Posterior vena cava (tissue), 2 donors: ENCODE data around the gene GPS2. TPM values are rescaled to one million over a fixed set of nuclear protein-coding genes. Genes with fewer than 3 reads are reported as not detected.
"Not testable (repeated sequence)": the region's sequence is repeated elsewhere in the genome, so short reads cannot be mapped to it uniquely, and the experiment has no call there.

ENCODE experiments used
- DNase-seq: peaks from one replicate; pipeline ENCODE4 v3.0.0-alpha.2; 2020; ENCODE audit warnings: low spot score
- intact Hi-C, 2 donors: fragments of 100-400 bp; cut with DNase I; formaldehyde crosslinking; loops; one replicate each; pipeline versions ENCODE4 v1.14.1 to v1.14.2; 2022 to 2023
- total RNA-seq, 2 donors: library from RNA; stranded (reverse); fragmentation: NEBNext Ultra II Directional; extraction: Animal tissue kit (Norgen Biotek cat#: 25700); gene quantifications; one replicate each; pipeline ENCODE4 v1.2.1, GENCODE V29; 2021
- donor health status: DM: yes; HTN: yes; CAD: no.
- donor health status: DM: yes; HTN: yes; CAD: no.

Gene GPS2
- total RNA-seq, 2 donors from 2014 or later = 47.0 to 47.9 TPM

DNA sequence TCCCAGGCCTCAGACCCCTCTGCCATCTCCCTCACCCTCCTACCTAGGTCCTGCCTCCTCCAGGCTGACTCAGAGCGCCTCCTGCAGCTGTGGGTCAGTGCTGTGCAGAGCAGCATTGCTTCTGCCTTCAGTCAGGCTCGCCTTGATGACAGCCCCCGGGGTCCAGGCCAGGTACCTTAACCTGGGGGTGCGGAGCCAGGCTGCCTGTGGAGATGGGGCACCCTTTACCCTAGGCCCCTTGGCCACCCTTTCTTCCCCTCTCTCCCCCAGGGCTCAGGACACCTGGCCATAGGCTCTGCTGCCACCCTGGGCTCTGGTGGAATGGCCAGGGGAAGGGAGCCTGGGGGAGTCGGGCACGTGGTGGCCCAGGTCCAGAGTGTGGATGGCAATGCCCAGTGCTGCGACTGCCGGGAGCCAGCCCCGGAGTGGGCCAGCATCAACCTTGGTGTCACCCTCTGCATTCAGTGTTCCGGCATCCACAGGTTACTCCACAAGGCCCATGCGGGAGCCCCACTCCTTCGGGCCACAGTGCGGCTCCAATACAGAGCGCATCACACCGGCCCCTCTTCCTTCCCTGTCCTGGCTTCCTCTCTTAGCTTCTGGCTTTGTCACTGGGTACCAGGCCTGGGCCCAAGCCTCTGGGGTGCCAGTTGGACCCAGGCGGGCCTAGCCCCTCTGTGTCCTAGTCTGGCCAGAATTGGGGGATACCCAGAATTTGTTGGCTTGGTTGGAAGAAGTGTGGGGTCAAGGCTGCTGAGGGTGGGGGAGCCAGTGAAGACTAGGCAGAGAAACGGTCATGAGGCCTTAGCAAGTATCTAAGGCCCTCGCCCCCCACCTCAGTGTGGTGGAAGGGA is 31.8 kb upstream of the GPS2 start:
- DNase-seq = no peak
- intact Hi-C loops = loop anchor here (5.0 to 10.0 kb wide), 2 partner anchors 52 to 95 kb away; partner anchors contain the start of genes CTDNEP1 (in 1 of the 2), ELP5 (in 1 of the 2) and YBX2 (in 1 of the 2)

DNA sequence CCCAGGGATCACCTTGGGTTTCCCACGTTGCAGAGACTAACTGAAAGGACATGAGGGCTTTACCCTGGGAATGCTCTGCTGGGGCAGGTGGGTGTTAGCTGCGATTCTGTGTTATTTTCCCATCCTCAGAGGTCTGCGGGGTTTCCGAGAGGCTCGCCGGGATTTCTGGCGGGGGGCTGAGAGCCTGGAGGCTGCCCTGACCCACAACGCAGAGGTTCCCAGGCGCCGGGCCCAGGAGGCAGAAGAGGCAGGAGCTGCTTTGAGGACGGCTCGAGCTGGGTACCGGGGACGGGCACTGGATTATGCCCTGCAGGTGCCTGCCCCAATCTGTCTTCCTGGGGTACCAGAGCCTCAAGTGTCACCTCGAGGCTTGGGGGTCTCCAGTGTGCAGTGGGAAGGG is 28.1 kb upstream of the GPS2 start:
- intact Hi-C loops = loop anchor here in 1 of 2 donors (10.0 kb wide), 1 partner anchor 48 kb away; the partner anchor contains the start of gene YBX2
- DNase-seq = no peak

DNA sequence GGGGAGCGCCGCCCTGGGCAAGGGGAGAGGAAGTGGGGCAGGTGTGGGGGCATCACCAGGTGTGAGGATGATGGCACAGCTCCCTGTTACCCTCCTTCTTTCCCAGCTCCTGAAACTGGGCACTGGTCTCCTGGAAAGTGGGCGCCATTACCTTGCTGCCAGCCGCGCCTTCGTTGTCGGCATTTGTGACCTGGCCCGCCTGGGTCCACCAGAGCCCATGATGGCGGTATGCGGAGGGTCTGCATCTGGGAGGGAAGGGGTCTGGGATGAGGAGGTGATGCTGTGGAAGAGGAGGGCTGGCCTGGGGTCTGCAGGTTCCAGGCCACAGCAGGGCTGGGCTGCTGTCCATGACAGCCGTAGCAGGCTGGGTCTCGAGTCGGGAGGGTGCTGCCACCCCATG is 26.7 kb upstream of the GPS2 start:
- no peak for DNase-seq
- intact Hi-C loops = loop anchor here in 1 of 2 donors (10.0 kb wide), 1 partner anchor 47 kb away; the partner anchor contains the start of gene YBX2

DNA sequence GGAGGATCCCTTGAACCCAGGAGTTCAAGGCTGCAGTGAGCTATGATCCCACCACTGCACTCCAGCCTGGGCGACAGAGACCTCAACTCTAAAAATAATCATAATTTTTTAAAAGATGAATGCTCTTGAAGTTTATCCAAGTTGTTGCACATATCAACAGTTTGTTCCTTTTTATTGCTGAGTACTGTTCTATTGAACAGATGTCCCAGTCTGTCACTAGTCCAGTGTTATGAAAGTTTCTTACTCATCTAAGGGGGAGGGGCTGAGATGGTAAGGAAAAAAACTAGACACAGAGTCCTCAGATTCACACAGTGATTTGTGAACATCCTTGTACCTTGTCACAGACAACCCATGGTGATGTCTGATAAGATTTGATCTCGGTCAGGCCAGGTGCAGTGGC is 25.0 kb upstream of the GPS2 start:
- no peak for DNase-seq
- intact Hi-C loops = loop anchor here in 1 of 2 donors (10.0 kb wide), 1 partner anchor 45 kb away; the partner anchor contains the start of gene YBX2

DNA sequence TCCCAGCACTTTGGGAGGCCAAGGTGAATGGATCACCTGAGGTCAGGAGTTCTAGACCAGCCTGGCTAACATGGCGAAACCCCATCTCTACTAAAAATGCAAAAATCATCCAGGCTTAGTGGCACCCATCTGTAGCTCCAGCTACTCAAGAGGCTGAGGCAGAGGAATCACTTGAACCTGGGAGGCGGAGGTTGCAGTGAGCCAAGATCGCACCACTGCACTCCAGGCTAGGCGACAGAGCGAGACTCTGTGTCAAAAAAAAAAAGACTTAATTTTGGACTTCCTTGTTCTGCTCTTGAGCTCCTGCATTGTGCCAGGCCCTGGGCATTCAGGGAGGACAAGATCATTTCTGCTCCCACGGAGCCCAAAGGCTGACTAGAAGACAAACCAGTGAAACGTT is 22.4 kb upstream of the GPS2 start:
- intact Hi-C loops, DNase-seq: not testable (repeated sequence)

DNA sequence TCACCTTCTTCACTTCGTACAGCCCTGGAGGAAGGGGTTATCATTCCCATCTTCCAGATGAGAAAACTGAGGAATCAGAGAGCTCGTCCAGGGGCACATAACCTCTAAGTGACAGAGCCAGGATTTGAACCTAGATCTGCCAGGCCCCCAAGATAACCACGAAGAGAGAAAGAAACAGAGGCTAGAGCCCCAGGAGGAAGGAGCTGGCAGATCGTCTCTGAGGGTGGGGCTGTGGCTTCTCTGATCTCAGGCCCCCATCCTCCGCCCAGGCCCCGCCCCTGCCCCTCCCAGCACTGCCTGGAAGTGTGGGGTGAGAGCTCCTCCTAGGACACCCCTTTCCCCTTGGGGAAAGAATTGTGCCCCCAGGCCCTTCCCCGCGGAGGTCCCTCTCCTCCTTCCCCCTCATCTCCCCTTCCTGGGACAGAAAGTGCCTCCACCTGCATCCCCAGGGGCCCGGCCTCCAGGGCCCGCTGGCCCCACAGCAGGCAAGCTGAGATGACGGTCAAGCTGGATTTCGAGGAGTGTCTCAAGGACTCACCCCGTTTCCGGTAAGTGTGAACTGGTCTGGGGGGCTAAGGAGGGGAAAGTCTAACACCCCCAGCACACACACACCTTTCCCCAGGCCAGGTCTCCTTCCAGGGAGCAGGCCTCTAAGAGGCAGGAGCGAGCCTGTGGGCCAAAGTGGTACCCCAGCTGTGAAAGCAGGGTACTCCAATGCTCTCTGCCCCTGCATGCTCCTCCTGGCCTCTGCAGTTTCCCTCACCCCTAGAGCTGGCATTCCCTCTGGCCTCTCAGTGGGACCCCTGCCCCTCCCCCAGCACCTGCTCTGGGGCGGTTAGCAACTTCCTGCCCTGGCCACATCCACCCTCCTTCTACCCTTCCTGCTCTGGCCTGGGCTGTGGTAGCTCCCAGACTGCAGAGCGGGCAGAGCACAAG is 21.3 kb upstream of the GPS2 start, which contains the start of gene ACAP1:
Gene ACAP1, plus strand, starts transcription at position 290 of the 936 bp plus-strand sequence. Its CDS starts 206 bp downstream, at position 496.
- no peak for DNase-seq
- intact Hi-C loops = no loop called here

- intact Hi-C loops, DNase-seq: not testable (repeated sequence)
These were observed 20.6 kb upstream of the GPS2 start for GRCh38 chr17:7335765-7336164.

DNA sequence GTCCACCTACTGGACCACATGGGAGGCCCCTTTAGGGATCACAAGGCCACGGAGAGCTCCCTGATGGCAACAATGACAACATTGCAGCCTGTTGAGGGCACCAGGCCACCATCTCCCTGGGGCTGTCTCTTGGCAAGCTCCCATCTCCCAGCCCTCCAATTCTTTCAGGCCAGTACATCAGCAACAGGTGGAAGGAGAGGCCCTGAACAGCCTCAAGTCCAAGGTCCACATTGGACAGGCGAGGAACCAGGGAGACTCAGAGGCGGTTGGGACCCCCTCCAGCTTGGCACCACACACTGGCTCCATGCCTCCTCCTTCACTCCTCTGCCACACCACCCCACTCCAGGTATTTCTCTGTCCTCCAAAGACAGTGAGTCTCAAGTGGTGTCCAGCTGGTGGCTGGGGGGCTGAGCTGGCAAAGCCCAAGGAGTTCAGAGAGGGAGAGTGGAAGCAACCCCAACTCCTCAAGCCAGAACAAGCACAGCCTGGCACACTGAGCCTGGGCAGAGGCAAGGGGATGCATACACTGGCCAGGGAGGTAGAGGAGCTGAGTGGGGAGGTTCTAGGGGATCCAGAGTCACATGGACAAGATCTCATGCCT is 19.9 kb upstream of the GPS2 start:
- no peak for DNase-seq
- intact Hi-C loops = no loop called here

GRCh38 chr17:7332600-7333069 is 17.5 kb upstream of the GPS2 start:
- intact Hi-C loops, DNase-seq: not testable (repeated sequence)

DNA sequence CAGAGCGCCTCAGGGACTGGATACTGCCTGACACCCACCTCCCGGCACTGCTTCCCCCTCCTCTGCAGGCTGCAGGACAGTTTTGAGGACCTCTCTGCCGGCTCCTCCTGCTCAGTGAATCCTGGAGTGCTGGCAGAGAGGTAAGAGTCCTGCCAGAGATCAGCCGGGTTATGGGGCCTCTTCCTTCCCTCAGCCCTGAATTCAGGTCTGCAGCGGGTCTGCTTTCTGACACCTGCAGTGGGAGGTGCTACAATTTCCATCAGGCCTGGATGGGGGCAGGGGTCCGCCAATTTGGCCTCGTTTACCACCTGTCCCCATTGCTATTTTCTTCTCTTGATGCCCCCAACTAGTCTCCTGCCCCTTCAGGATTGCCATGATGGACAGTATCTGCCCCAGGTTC is 17.0 kb upstream of the GPS2 start:
- DNase-seq = no peak
- intact Hi-C loops = no loop called here

DNA sequence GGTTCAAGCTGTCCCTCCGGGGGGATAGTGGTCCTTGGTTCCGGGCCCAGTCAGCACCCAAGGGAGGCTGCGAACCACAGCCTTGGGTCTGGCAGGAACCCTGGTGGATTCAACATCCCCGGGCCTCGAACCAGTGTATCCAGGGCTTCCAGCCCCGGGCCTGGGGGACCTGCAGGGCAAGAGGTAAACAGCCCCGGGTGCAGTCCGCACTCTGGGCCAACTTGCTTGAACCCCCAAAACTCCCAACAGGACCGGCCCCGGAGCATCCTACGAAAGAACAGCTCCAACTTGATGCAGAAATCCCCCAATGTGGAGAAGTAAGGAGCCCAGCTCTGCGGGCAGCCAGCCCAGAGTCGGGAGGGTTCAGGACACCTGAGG is 15.5 kb upstream of the GPS2 start:
- DNase-seq = no peak
- intact Hi-C loops = no loop called here

- intact Hi-C loops = no loop called here
- peak; percentile 94 for DNase-seq
These were observed 15.0 kb upstream of the GPS2 start for GRCh38 chr17:7329997-7330637.

GRCh38 chr17:7329374-7329996 is 14.3 kb upstream of the GPS2 start:
- DNase-seq = peak; percentile 99
- intact Hi-C loops = no loop called here

GRCh38 chr17:7328840-7329373 is 13.7 kb upstream of the GPS2 start, which contains the start of gene NEURL4:
Gene NEURL4, minus strand, starts transcription at chr17:7329335. Its CDS starts 23 bp downstream, at chr17:7329312.
- intact Hi-C loops = no loop called here
- DNase-seq = no peak

- DNase-seq = no peak
- intact Hi-C loops = no loop called here
These were observed 12.8 kb upstream of the GPS2 start for GRCh38 chr17:7328009-7328408.

DNA sequence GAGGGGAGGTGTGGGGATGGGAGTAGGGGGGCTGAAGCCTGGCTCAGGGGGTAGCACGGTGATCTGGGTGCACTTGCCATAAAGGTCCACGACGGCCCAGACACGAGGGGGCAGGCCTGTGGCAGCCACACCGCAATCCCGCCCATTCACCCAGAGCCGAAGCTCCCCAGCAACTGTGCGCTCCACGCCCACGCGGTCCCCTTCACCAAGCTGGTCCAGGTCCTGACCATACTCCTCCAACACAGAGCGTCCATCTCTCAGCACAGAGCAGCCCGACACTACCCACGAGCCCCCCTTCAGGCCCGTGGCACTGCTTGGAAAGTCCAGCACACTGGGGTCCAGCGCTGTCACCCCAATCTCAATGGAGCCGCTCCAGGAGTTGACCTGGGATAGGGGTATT is 12.3 kb upstream of the GPS2 start:
- DNase-seq = no peak
- intact Hi-C loops = no loop called here

DNA sequence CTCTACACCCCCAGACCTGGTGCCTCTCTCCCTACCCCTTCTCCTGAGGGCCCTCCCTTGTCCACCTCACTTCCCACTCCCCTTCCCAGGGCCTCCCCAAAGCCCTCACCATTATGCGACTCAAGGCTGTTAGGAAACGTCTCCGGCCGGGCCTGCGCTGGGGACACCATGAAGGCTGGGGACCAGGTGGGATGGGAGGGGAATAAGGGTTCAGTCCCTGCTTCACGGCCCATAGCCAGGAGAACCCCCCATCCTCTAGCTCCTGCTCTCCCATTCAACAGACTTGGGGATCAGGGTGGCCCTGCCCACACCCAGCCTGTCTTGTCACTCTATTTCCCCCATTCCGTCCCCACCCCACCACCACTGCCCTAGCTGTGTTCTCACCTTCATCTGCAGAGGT is 11.9 kb upstream of the GPS2 start:
- intact Hi-C loops = no loop called here
- DNase-seq = no peak

- intact Hi-C loops = no loop called here
- DNase-seq = no peak
These were observed 11.0 kb upstream of the GPS2 start for GRCh38 chr17:7326186-7326585.
